ENCODE results near the gene GTSE1. TPM values are rescaled to one million over a fixed set of nuclear protein-coding genes. Genes with fewer than 3 reads are reported as not detected.

The GTSE1 gene
- total and polyA plus RNA-seq, 2 experiments from 2014 or later = 6.1 to 8.0 TPM

DNA sequence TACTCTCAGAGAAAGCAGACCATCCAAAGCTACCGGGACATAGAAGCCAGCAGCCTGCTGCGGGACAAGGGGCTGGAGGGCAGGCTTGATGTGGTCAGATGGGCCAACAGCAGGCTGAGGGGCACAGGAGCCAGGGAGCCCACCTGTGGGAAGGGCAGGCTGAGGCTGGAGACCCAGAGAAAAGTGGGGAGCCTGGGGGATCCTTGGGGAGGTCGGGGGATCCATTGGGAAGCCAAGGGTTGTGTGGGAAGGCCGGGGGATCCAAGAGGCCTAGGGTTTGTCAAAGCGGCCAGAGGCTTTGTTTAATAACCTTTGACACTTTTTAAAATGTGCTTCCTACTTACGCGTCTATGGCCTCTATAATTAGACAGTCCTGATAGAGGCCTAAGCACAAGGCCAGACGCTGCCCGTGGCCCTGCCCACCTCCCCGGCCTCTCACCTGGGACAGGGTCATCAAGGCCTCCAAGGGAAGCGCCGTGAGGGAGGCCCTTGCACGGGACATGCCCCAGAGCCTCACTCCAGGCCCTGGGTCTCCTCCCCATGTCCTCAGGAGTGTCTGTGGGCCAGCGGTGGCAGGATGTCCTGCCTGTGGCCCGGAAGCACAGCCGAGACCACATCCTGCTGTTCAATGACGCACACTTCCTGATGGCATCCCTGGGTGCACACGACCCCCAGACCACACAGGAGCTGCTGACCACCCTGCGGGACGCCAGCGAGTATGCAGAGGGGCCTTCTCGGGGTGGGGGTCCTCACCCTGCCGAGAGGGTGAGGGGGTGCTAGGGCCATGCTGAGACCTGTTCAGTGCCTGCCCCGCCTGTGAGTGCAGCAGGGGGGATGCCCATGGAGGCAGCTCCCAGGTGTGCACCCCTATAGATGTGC lies 8.6 kb upstream of the GTSE1 start:
- H3K4me3 ChIP-seq = no peak overlapping the region
- WGBS, 2 experiments (ENCODE audit: low coverage in 1 of 2, low lambda C conversion rate in 2 of 2, missing lambda C conversion rate in 2 of 2) = 97 to 98% methylated on average over 21 to 24 of the region's 24 CpGs
- H3F3A ChIP-seq (ENCODE audit: insufficient read depth) = no peaks in the 10 kb centered on the region
- H3K4me1 ChIP-seq (ENCODE audit: insufficient read depth) = no peaks in the 10 kb centered on the region
- no peak overlapping the region for H3K27ac ChIP-seq
- no peaks in the 10 kb centered on the region for H3K9me2 ChIP-seq (ENCODE audit: insufficient read depth)
- no peaks in the 10 kb centered on the region for H3K9me3 ChIP-seq (ENCODE audit: low read depth)
- H3K4me2 ChIP-seq (ENCODE audit: unreplicated experiment) = no peak overlapping the region
- H3K36me3 ChIP-seq (ENCODE audit: low read depth) = peaks cover 22% of the 10 kb centered on the region; the same call in 1 of the 2 replicates
- no peak overlapping the region for H2AFZ ChIP-seq
- H4K20me1 ChIP-seq (ENCODE audit: insufficient read depth) = no peaks in the 10 kb centered on the region
- no peak for TF ChIP-seq EZH2 (IDR thresholded peaks at IDR 0.05; ENCODE audit: insufficient read depth, poor library complexity, severe bottlenecking)
- no peak for TF ChIP-seq EZH2phosphoT487 (IDR thresholded peaks at IDR 0.05; ENCODE audit: insufficient read depth, low read depth)
- DNase-seq = no peak
- in situ Hi-C loops (cut with MboI) = no loop called here
- no peaks in the 10 kb centered on the region for H3K27me3 ChIP-seq (replicated peaks; ENCODE audit: insufficient read depth)
- H3K9ac ChIP-seq = no peak overlapping the region
- H3K79me2 ChIP-seq (ENCODE audit: insufficient read depth) = no peaks in the 10 kb centered on the region

DNA sequence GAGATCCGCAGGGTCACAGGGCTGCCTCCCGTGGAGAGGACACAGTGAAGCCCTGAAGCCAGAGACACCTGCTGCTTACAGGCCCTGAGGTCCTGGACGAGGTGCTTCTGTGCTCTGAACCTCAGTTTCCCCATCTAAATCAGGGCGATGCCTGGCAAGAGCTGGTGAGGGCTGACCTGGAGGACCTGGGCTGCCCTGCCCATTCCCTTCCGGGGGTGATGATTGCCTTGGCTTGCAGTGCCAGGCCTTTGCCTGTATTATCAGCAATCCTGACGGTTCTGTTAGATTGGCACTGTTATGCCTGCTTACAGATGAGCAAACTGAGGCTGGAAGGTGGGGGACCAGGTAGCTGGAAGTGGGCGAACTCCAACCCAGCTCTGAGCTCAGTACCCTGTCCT lies 7.8 kb upstream of the GTSE1 start:
- DNase-seq = no peak
- Histone ChIP-seq H3K9me2 (ENCODE audit: insufficient read depth) (no peaks in the 10 kb centered on the region), H3K9ac (no peak overlapping the region), H3K4me3 (no peak overlapping the region), H3K27me3 (replicated peaks; ENCODE audit: insufficient read depth) (no peaks in the 10 kb centered on the region), H3K4me1 (ENCODE audit: insufficient read depth) (0 out of 2 replicates have a peak, but pooled peaks cover 2% of the 10 kb centered on the region), H4K20me1 (ENCODE audit: insufficient read depth) (no peaks in the 10 kb centered on the region), H3K4me2 (ENCODE audit: unreplicated experiment) (no peak overlapping the region), H3K36me3 (ENCODE audit: low read depth) (peaks cover 21% of the 10 kb centered on the region; the same call in 1 of the 2 replicates), H3K9me3 (ENCODE audit: low read depth) (no peaks in the 10 kb centered on the region), H3K79me2 (ENCODE audit: insufficient read depth) (no peaks in the 10 kb centered on the region), H3K27ac (no peak overlapping the region), H2AFZ (no peak overlapping the region), H3F3A (ENCODE audit: insufficient read depth) (peaks cover 2% of the 10 kb centered on the region; the same call in 1 of the 2 replicates)
- in situ Hi-C loops (cut with MboI) = no loop called here
- 89% methylated on average over 7 of the region's 7 CpGs for WGBS, 2 experiments (ENCODE audit: low coverage in 1 of 2, low lambda C conversion rate in 2 of 2, missing lambda C conversion rate in 2 of 2)
- TF ChIP-seq EZH2 (IDR thresholded peaks at IDR 0.05; ENCODE audit: insufficient read depth, poor library complexity, severe bottlenecking) (no peak), EZH2phosphoT487 (IDR thresholded peaks at IDR 0.05; ENCODE audit: insufficient read depth, low read depth) (no peak)

DNA sequence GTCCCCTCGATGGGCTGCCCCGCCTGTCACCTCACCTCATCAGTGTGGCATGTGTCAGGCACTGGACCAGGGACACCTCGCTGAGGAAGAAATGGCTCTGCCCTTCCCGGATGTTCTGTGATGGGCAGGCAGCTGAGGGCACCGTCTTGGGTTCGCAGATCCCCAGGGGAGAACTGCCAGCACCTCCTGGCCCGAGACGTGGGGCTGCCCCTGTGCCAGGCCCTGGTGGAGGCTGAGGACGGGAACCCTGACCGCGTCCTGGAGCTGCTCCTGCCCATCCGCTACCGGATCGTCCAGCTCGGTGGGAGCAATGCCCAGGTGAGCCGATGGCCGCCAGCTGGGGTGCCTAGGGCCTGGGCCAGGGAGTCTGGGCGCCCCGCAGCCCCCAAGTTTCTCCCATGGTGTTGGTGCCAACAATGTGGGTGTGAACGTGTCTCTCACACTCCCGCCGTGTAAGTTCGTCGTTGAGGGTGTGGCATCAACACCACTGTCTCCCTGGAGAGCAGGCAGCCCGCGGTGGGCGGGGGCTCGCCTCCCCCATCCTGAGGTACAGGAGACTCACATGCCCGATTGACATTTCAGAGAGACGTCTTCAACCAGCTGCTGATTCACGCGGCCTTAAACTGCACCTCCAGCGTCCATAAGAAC lies 7.3 kb upstream of the GTSE1 start:
- Histone ChIP-seq H3K36me3 (ENCODE audit: low read depth) (peaks cover 15% of the 10 kb centered on the region; the same call in 1 of the 2 replicates), H3K4me1 (ENCODE audit: insufficient read depth) (0 out of 2 replicates have a peak, but pooled peaks cover 4% of the 10 kb centered on the region), H3K4me3 (no peak overlapping the region), H3K79me2 (ENCODE audit: insufficient read depth) (no peaks in the 10 kb centered on the region), H3F3A (ENCODE audit: insufficient read depth) (peaks cover 5% of the 10 kb centered on the region; the same call in 1 of the 2 replicates), H3K4me2 (ENCODE audit: unreplicated experiment) (no peak overlapping the region), H2AFZ (no peak overlapping the region), H3K9me2 (ENCODE audit: insufficient read depth) (no peaks in the 10 kb centered on the region), H4K20me1 (ENCODE audit: insufficient read depth) (no peaks in the 10 kb centered on the region), H3K27me3 (replicated peaks; ENCODE audit: insufficient read depth) (no peaks in the 10 kb centered on the region), H3K9me3 (ENCODE audit: low read depth) (no peaks in the 10 kb centered on the region), H3K27ac (no peak overlapping the region), H3K9ac (no peak overlapping the region)
- no peak for DNase-seq
- TF ChIP-seq EZH2phosphoT487 (IDR thresholded peaks at IDR 0.05; ENCODE audit: insufficient read depth, low read depth) = no peak
- TF ChIP-seq EZH2 (IDR thresholded peaks at IDR 0.05; ENCODE audit: insufficient read depth, poor library complexity, severe bottlenecking) = no peak
- whole genome bisulfite sequencing, 2 experiments (ENCODE audit: low coverage in 1 of 2, low lambda C conversion rate in 2 of 2, missing lambda C conversion rate in 2 of 2) = 89 to 90% methylated on average over 29 to 33 of the region's 33 CpGs
- in situ Hi-C loops (cut with MboI) = no loop called here

DNA sequence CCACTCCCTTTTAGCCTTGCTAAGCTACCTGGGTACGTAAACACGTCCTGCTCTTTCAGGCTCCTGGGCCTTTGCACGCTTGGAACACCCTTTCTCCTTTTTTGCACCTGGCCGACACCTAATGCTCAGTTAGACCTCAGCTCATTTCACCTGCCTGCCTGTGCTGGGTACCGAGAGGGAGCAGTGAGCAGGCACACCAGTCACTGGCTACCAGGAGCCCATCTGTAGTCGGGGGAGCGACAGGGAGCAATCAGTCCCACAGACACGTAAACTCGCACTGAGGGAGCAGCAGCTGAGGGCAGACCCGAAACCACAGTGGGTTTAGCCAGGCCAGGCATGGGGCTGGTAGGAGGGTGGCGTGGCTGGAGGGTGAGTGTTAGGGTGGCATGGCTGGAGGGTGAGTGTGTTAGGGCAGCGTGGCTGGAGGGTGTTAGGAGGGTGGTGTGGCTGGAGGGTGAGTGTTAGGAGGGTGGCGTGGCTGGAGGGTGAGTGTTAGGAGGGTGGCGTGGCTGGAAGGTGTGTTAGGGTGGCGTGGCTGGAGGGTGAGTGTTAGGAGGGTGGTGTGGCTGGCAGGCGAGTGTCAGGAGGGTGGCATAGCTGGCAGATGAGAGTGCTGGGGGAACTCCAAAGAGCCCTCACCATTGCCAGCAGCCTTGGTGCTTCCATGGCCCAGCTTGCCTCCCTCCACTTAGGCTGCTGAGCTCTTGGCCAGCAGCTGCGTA lies 6.4 kb upstream of the GTSE1 start:
- Histone ChIP-seq H3K9me2 (ENCODE audit: insufficient read depth) (no peaks in the 10 kb centered on the region), H3K27ac (no peak overlapping the region), H3K9ac (no peak overlapping the region), H2AFZ (no peak overlapping the region), H3K4me3 (no peak overlapping the region), H3F3A (ENCODE audit: insufficient read depth) (peaks cover 11% of the 10 kb centered on the region; the same call in 1 of the 2 replicates), H3K9me3 (ENCODE audit: low read depth) (no peaks in the 10 kb centered on the region), H4K20me1 (ENCODE audit: insufficient read depth) (no peaks in the 10 kb centered on the region), H3K4me1 (ENCODE audit: insufficient read depth) (0 out of 2 replicates have a peak, but pooled peaks cover 4% of the 10 kb centered on the region), H3K36me3 (ENCODE audit: low read depth) (peaks cover 12% of the 10 kb centered on the region; the same call in 1 of the 2 replicates), H3K4me2 (ENCODE audit: unreplicated experiment) (no peak overlapping the region), H3K27me3 (replicated peaks; ENCODE audit: insufficient read depth) (no peaks in the 10 kb centered on the region), H3K79me2 (ENCODE audit: insufficient read depth) (no peaks in the 10 kb centered on the region)
- in situ Hi-C loops (cut with MboI) = no loop called here
- no peak for DNase-seq
- 97 to 99% methylated on average over 14 to 17 of the region's 17 CpGs for WGBS, 2 experiments (ENCODE audit: low coverage in 1 of 2, low lambda C conversion rate in 2 of 2, missing lambda C conversion rate in 2 of 2)
- TF ChIP-seq EZH2 (IDR thresholded peaks at IDR 0.05; ENCODE audit: insufficient read depth, poor library complexity, severe bottlenecking) (no peak), EZH2phosphoT487 (IDR thresholded peaks at IDR 0.05; ENCODE audit: insufficient read depth, low read depth) (no peak)
